NCI-H146 (cell line): ENCODE measurements around the gene SPDYE6.
"Not testable (repeated sequence)": the region's sequence is repeated elsewhere in the genome, so short reads cannot be mapped to it uniquely, and the experiment has no call there.

Experiments
- DNase-seq: peaks from one replicate; lab custom pipeline; 2025; lab: John Stamatoyannopoulos, UW

SPDYE6 gene

GRCh38 chr7:102363549-102364393 is 7.5 kb upstream of the SPDYE6 start:
- DNase-seq, result peak; percentile 98

GRCh38 chr7:102346983-102347382 is 9.3 kb downstream of the SPDYE6 start:
- DNase-seq, result not testable (repeated sequence)

DNA sequence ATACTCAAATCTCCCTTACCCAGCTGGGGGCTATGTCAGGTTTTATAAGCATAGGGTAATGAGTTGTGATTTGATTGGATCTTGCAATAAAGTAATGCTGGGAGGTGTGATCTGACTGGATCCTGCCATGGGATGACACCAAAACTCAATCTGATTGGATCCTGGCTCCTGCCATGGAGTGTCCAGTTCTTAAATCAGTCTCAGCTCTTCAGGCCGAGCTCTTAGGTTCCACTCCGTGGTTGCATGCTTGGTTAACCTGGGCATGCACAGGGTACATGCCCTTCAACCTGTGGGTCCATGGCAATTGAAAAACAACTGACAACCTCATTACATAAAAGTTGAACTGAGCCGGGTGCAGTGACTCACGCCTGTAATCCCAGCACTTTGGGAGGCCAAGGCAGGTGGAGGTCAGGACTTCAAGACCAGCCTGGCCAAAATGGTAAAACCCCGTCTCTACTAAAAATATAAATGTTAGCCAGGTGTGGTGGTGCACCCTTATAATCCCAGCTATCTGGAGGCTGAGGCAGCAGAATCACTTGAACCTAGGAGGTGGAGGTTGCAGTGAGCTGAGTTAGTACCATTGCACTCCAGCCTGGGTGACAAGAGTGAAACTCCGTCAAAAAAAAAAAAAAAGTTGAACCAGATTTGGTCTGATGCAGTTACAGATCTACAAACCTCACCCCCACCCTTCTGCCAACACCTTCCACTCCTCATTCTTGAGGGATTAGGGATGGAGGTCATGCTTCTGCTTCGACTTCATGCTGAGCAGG is 15.5 kb downstream of the SPDYE6 start:
- not testable (repeated sequence) for DNase-seq

DNA sequence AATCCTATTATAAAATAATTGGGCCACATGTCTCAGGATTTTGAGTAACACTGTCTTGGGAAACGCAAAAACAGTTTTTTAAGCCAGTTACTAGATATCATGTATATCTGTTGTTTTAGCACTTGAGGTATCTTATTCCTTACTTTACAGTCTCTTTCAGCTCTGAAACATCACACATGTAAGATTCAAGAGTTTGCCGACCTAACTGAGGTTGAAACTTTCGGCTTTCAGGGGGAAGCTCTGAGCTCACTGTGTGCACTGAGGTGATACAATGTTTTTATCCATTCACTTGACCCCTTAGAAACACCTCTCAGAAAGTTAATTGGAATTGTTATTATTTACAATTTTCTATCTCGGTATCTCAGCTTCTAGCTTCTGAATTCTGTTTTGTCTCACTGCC is 18.8 kb downstream of the SPDYE6 start:
- not testable (repeated sequence) for DNase-seq

- DNase-seq, result not testable (repeated sequence)
These were observed 19.2 kb downstream of the SPDYE6 start for GRCh38 chr7:102337002-102337401.

DNA sequence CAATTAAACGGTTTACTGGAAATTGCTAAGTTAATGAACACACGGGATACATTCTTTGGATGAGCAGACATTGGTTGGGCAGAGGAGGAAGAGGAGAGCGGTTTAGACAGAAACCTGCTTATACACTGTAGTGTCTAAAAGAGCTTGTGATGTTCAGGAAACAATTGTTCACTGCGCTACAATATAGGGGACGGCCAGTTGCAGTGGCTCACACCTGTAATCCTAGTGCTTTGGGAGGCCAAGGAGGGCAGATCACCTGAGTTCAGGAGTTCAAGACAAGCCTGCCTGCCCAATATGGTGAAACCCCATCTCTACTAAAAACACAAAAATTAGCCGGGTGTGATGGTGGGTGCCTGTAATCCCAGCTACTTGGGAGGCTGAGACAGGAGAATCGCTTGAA is 20.7 kb downstream of the SPDYE6 start:
- not testable (repeated sequence) for DNase-seq

DNA sequence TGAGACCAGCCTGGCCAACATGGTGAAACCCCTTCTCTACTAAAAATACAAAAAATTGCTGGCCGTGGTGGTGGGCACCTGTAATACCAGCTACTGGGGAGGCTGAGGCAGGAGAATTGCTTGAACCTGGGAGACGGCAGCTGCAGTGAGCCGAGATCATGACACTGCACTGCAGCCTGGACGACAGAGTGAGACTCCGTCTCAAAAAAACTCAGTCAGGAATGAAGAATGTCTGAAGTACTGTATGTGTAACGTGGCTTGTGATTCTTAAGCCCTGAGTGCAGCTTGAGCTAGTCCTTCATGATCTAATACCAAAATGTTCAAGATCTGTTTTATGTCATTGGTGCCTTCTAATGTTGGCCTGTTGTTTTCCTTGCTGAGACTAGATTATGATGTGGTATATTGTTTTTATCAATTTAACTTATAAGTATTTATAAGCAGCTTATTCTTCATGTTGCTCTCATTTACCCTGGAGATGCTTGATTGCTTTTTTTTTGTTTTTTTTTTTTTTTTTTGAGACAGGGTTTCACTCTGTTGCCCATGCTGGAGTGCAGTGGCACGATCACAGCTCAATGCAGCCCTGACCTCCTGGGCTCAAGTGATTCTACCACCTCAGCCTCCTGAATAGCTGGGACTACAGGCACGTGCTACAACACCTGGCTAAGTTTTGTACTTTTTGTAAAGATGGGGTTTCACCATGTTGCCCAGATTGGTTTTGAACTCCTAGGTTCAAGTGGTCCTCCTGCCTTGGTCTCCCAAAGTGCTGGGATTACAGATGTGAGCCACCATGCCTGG is 25.4 kb downstream of the SPDYE6 start:
- DNase-seq, result not testable (repeated sequence)

GRCh38 chr7:102329366-102329765 is 26.9 kb downstream of the SPDYE6 start:
- not testable (repeated sequence) for DNase-seq

DNA sequence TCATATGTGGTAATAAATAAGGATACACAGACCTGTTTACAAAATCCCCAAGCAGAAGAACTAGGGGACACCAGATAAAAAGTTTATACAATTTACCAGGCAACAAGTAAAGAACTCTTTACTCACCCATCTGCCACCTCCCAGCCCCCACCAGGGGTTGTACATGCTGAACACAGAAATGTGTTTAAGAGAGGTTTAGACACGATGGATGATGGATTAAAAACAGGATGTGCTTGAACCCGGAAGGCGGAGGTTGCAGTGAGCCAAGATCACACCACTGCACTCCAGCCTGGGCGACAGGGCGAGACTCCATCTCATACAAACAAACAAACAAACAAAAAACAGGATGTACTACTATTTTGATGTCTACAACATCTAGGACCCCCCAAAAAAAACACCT is 27.4 kb downstream of the SPDYE6 start:
- not testable (repeated sequence) for DNase-seq

GRCh38 chr7:102327183-102327582 is 29.1 kb downstream of the SPDYE6 start:
- DNase-seq, result not testable (repeated sequence)

- no peak for DNase-seq
These were observed 29.9 kb downstream of the SPDYE6 start for GRCh38 chr7:102326157-102326889.

DNA sequence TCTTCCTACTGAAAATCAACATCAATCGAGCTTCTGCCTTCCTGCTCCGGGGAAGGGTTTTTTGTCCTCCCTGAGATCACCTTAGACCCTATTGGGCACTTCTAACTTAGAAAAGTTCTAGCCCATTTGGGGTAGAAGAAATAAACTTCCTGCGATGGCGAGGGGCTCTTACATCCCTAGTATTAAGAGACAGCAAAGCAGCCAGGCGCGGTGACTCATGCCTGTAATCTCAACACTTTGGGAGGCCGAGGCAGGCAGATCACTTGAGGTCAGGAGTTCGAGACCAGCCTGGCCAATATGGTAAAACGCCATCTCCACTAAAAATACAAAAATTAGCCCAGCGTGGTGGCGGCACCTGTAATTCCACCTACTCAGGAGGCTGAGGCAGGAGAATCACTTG is 31.1 kb downstream of the SPDYE6 start:
- DNase-seq, result not testable (repeated sequence)

DNA sequence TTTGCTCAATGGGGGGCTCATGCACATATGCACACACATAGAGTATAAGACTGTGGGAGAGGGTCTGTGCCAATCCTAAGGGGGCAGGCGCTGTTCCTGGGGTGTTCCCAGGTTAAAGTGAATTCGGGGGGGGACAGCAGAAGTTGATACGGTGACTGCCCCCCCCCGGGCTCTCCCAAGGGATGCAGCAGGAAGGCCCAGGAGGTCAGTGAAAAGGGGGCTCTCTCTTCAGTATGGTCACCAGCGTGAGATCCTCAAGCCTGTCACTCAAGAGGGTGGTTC is 32.4 kb downstream of the SPDYE6 start:
- DNase-seq, result no peak

GRCh38 chr7:102322202-102322715 is 34.0 kb downstream of the SPDYE6 start:
- no peak for DNase-seq

GRCh38 chr7:102321351-102322201 is 34.7 kb downstream of the SPDYE6 start:
- no peak for DNase-seq

DNA sequence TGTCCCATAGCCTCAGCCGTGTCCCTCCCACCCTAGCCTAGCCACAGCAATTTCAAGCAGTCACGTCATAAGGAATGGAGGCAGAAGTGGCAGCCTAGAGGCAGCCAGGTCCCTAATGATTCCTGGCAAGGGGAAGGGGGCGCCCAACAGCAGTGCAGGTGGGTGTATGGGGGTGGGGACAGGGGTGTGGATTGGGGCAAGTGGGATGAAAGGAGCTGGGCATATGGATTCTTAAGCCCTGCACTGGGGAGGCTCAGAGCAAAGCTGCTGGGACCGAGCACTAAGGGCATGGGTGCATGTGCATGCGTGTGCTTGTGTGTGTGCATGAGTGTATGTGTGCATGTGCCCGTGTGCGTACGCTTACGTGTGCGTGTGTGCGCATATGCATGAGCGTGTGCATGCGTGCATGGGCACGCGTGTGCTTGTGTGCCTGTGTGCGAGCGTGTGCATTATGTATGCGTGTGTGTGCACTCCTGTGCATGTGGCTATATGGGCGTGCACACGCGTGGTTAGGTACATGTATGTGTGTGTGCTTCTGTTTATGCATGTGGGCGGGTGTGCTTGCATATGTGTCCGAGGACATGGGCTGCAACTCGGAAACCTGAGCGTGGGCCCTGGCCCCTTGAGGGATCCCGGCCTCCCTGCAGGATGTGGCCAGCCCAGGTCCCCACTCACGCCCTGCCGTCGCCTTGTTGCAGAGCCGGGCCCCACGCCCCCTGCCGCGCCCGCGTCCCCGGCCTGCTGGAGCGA is 35.5 kb downstream of the SPDYE6 start:
- no peak for DNase-seq

DNA sequence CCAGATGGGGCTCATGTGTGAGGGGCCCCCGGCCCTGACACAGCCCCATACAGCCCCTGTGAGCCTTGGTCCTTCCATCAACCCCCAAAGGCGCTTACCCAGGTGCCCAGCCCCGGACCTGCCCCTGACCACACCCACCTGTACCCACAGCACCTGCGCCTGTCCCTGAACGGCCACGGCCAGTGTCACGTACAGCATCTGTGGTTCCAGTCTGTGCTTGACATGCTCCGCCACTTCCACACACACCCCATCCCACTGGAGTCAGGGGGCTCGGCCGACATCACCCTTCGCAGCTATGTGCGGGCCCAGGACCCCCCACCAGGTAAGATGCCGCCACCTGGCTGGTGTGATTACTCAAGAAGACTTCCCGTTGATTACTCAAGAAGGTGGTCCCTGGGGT is 36.1 kb downstream of the SPDYE6 start:
- DNase-seq, result no peak

- no peak for DNase-seq
These were observed 36.6 kb downstream of the SPDYE6 start for GRCh38 chr7:102319671-102320070.

DNA sequence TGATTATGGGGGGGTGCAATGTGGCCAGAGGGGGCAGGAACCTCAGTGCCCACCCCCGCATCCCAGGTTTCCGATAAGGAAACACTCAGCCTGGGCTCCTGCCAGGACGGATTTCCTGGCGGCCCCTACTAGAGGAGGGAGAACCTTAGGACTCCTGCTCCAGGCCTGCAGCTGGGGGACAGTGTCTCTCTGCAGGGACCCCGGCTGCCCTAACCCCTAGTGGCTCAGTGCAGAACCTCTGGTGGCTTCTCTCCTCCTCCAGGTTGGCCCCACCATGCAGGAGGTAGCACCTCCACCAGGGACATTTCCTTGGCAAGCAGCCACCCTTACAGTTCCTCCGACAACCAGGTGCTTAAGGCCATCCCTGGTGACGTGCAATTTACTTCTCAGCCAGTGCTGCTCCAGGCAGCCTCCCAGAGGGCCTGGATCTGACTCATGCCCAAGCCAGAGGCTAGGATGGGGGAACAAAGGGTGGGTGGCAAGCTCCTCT is 37.7 kb downstream of the SPDYE6 start:
- no peak for DNase-seq
